ENCODE data around the gene PCLO. TPM values are rescaled to one million over a fixed set of nuclear protein-coding genes. Genes with fewer than 3 reads are reported as not detected.
A peak's percentile ranks its signal among the peaks of the same experiment; 100 is the strongest.

PCLO gene
- total RNA-seq, 4 donors from 2014 or later, result 11.8 to 40.4 (median 26.1) TPM

DNA sequence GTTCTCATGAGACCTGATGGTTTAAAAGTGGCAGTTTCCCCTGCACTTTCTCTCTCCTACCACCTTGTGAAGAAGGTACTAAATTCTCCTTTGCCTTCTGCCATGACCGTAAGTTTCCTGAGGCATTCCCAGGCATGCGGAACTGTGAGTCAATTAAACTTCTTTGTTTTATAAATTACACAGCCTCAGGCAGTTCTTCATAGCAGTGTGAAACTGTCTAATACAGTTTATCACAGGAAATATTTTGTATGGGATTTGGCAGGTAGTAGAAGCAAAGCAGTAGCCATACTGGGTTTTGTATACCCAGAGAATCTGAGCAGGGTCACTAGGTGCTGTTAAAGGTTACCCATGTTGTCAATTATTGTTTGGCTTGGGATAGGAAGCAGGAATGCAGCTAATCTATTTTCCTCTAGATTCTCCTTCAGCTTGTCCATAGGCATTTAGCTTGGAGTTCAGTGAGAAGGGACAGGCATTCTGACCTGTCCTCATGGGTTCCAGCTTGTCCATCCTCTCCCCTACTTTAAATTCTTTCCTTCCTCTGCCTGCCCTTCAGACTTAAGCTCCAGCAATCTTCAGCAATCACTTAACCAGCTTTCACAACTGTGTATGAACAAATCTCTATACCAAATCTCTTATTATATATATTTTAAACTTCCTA is 186.7 kb downstream of the PCLO start:
- TF ChIP-seq, protein P1, sequence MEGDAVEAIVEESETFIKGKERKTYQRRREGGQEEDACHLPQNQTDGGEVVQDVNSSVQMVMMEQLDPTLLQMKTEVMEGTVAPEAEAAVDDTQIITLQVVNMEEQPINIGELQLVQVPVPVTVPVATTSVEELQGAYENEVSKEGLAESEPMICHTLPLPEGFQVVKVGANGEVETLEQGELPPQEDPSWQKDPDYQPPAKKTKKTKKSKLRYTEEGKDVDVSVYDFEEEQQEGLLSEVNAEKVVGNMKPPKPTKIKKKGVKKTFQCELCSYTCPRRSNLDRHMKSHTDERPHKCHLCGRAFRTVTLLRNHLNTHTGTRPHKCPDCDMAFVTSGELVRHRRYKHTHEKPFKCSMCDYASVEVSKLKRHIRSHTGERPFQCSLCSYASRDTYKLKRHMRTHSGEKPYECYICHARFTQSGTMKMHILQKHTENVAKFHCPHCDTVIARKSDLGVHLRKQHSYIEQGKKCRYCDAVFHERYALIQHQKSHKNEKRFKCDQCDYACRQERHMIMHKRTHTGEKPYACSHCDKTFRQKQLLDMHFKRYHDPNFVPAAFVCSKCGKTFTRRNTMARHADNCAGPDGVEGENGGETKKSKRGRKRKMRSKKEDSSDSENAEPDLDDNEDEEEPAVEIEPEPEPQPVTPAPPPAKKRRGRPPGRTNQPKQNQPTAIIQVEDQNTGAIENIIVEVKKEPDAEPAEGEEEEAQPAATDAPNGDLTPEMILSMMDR (IDR thresholded peaks at IDR 0.05), result no peak
- no peak for TF ChIP-seq POLR2A (IDR thresholded peaks at IDR 0.05)
- intact Hi-C loops (cut with DNase I), result no loop called here
- Histone ChIP-seq H3K9me3 (no peaks in the 10 kb centered on the region), H3K27me3 (no peaks in the 10 kb centered on the region), H3K36me3 (no peaks in the 10 kb centered on the region), H3K27ac (no peak overlapping the region), H3K4me3 (replicated peaks in 1 of 3) (no peak overlapping the region), H3K4me1 (no peaks in the 10 kb centered on the region)
- WGBS, 2 donors, result 73 to 84% methylated on average over 2 of the region's 2 CpGs
- no peak for DNase-seq

DNA sequence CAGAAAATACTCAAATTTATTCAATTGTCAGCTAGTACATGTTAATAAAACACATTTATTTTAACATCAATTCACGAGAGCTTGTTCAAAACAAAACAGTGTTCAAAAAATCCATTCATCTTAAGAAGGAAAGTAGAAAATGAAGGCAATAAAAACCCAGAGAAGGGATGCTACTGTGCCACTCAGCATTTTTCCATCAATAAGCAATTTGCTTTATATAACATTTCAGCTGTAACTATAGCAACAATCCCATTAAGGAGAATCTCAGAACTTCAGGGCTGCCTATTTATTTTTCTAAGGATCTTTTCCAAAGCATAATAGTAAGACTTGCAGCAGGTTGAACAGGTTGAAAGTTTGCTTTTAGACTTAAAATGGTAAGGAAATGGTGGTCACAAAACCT is 190.5 kb downstream of the PCLO start:
- Histone ChIP-seq H3K36me3 (no peaks in the 10 kb centered on the region), H3K27me3 (no peaks in the 10 kb centered on the region), H3K4me1 (no peaks in the 10 kb centered on the region), H3K4me3 (replicated peaks in 1 of 3) (no peak overlapping the region), H3K9me3 (no peaks in the 10 kb centered on the region), H3K27ac (no peak overlapping the region)
- intact Hi-C loops (cut with DNase I), result no loop called here
- TF ChIP-seq, protein P1 (IDR thresholded peaks at IDR 0.05), result no peak
- TF ChIP-seq POLR2A (IDR thresholded peaks at IDR 0.05), result no peak
- DNase-seq, result no peak
- 84 to 85% methylated on average over 1 of the region's 1 CpG for WGBS, 2 donors

GRCh38 chr7:82965088-82966036 is 197.3 kb downstream of the PCLO start:
- no peak for TF ChIP-seq POLR2A (IDR thresholded peaks at IDR 0.05)
- TF ChIP-seq, protein P1 (IDR thresholded peaks at IDR 0.05), result no peak
- Histone ChIP-seq H3K36me3 (no peaks in the 10 kb centered on the region), H3K27ac (no peak overlapping the region), H3K4me3 (replicated peaks in 1 of 3) (no peak overlapping the region), H3K4me1 (peaks cover 6 to 9% of the 10 kb centered on the region in 2 donors), H3K27me3 (no peaks in the 10 kb centered on the region), H3K9me3 (no peaks in the 10 kb centered on the region)
- intact Hi-C loops (cut with DNase I), result no loop called here
- 93% methylated on average over 2 of the region's 2 CpGs for WGBS, 2 donors
- no peak for DNase-seq

DNA sequence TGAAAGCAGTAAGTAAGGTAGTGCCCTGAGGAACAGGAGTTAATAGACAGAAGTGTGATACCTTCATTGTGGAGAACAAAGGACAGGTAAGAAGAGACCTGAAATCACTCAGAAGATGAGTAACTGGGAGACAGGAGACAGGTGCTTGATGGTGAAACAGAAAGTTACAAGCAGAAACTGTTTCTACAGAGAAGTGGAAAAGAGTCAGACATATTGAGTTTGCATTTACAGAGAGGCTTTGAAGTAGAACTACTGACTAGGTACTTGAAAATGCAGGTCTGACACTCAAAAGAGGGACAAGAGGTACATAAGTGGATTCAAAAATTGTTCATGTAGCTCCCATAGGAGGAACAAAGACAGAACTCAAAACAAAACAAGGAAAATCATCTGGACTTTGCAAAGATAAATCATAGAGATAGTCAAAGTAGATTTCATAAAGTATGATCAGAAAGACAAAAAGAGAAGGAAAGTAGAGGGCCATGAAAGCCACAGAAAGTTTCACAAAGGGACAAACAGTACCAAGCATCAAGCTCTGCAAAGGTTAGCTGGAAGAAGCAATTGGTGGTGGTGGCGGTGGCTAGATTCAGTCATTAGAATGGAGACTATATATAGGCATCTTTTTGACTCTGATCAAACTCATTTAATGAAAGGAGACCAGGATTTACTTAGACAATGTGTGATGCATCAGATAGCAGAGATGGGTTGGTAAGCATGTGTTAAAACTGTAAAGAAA is 198.4 kb downstream of the PCLO start:
- Histone ChIP-seq H3K4me3 (replicated peaks in 1 of 3) (no peak overlapping the region), H3K27ac (peak overlapping the region in 1 of 3 donors; percentile 14), H3K9me3 (no peaks in the 10 kb centered on the region), H3K4me1 (peaks cover 6 to 9% of the 10 kb centered on the region in 2 donors), H3K27me3 (no peaks in the 10 kb centered on the region), H3K36me3 (no peaks in the 10 kb centered on the region)
- TF ChIP-seq POLR2A (IDR thresholded peaks at IDR 0.05), result no peak
- TF ChIP-seq, protein P1 (IDR thresholded peaks at IDR 0.05), result peak in 1 of 6 experiments; percentile 15
- WGBS, 2 donors, result 79 to 84% methylated on average over 1 of the region's 1 CpG
- intact Hi-C loops (cut with DNase I), result no loop called here
- DNase-seq, result peak; percentile 2 to 10
